ENCODE measurements around the gene AHNAK2.

- TF ChIP-seq CTCF (conservative IDR thresholded peaks at IDR 0.05): no peak
- TF ChIP-seq ZFX (IDR thresholded peaks at IDR 0.05): no peak
These were observed 27.3 kb upstream of the AHNAK2 start for GRCh38 chr14:105005329-105005928.
